HPDE6-E6E7 (cell line): ENCODE measurements around the gene HPSE.
"Not testable (repeated sequence)": the region's sequence is repeated elsewhere in the genome, so short reads cannot be mapped to it uniquely, and the experiment has no call there.

ENCODE experiments used
- DNase-seq: peaks from one replicate; pipeline ENCODE4 v3.0.0; 2011; ENCODE audit warnings: missing footprints; ENCODE audit errors: extremely low spot score

HPSE gene

GRCh38 chr4:83284193-83285054 lies 50.2 kb downstream of the HPSE start, which contains the start of gene COQ2:
TSS of gene COQ2 (minus strand) at chr4:83284798. CDS start at chr4:83284764, 34 bp downstream.
- DNase-seq = peak; percentile 98

DNA sequence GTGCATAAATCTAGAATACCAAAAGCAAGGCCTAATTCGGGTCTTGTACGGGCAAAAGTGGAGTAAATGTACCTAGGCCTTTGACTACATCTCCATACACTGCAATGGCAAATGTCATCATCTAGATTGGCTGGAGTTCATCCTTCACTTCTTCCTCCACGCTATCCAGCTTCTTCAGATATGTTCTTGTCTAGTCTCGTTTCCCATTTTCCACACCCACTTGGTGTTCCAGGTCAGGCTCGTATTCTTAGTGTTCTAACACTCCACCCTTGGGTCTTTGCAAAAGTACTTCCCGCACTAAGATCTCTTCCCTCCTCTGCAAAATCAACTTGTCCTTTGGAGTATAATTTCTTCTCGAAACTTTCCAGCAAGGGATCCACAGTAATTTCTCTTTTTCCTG lies 51.5 kb downstream of the HPSE start:
- no peak for DNase-seq

DNA sequence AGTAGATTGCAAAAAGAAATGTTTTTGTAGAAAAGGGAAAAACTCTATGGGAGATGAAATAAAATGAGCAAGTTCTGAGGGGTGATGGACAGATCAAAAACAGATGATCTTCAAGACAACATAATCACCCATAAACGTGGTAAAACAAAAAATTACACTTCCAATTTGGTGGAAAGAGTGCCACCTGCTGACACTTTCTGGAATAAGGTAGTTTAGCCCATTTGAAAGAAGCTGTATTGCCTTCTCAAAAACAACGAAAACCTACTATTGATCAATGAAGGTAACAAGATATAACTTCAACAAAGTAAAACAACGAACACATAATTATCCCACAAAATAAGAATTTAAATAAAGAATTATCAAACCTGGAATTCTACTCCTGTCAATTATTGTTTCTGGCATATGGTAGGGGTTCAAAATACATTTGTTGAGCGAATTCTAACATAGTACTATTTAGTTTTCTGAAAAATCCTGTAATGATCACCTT lies 52.6 kb downstream of the HPSE start:
- DNase-seq = peak; percentile 10

DNA sequence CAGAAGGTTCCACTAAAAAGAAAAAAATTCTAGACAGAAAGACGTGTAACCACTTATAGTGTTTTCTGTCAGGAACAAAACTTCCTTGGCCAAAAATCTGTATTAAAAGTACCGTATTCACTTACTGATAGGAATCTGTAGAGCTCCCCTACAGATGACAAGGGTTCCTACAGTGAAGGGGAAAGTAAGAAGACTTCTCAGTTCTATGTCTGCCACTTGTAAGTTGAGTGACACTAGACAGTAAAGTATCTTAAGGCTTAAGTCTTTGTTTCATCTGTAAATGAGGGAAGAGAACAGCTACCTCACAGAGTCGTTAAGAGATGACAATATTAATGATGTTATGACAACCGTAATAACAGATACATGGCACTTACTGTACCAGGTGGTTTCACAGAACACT lies 53.3 kb downstream of the HPSE start:
- no peak for DNase-seq

GRCh38 chr4:83276299-83277040 lies 58.2 kb downstream of the HPSE start:
- no peak for DNase-seq

GRCh38 chr4:83273926-83274325 lies 60.7 kb downstream of the HPSE start:
- DNase-seq = not testable (repeated sequence)

GRCh38 chr4:83272900-83273299 lies 61.7 kb downstream of the HPSE start:
- no peak for DNase-seq

DNA sequence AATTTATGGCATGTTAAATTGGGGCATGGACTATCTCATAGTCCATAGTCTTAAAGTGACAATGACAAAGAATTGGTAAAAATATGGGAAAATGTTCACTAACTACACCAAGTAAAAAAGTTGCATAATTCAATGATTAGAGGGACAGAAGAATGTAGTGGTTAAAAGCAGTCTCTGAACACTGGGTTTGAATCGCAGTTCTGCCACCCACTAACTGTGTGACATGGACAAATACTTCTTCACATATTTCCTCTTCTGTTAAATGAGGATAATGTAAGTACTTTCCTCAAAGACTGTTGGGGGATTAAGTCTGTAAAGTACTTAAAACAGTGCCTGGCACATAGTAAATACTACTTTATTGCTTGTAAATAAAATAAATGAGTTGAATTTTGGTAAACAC lies 65.4 kb downstream of the HPSE start:
- no peak for DNase-seq

DNA sequence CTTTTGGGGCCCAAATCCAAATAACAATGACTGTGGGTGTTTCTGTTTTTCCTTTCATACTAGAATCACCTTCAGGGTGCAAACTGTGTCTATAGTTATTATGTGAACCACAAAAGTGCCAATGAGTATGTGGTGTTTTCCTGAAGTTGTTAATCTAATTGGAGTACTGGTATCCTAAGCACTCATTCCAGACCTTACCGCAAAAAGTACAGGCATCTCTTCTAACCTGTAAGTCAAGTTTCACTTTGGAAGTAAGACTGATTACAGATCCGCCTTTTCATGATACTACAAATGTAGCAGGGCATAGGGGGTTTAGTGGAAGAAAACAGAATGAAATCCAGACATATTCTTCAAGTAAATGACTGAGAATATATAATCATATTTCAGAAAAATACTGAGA lies 66.2 kb downstream of the HPSE start:
- no peak for DNase-seq

- DNase-seq = no peak
Observed at GRCh38 chr4:83267830-83268475, 66.7 kb downstream of the HPSE start.

DNA sequence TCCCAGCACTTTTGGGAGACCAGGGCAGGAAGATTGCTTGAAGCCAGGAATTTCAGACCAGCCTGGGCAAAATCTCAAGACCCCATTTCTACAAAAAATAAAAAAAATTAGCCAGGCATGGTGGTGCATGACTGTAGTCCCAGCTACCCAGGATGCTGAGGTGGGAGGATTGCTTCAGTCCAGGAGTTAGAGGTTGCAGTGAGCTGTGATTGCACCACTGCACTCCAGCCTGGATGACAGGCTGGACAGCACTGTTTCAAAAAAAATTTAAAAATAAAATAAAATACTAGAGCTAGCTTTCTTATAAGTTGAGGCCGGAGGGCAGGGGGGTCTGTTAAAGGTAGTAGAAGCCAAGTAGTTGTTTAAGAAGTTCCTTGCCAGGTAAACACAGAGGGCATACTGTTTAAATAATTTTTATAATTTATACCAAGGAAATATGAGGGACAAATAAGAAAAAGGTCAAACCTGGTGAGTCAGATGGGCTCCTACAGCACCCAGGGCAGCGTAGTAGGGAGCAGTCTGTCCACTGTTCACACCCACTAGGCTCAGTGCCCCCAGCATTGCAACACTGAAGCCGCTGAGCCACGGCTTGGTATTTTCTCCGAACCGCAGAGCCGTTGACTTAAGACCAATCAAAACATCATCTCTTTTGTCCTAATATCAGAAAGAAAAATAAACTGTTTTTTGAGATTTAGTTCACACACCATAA lies 67.4 kb downstream of the HPSE start:
- no peak for DNase-seq

DNA sequence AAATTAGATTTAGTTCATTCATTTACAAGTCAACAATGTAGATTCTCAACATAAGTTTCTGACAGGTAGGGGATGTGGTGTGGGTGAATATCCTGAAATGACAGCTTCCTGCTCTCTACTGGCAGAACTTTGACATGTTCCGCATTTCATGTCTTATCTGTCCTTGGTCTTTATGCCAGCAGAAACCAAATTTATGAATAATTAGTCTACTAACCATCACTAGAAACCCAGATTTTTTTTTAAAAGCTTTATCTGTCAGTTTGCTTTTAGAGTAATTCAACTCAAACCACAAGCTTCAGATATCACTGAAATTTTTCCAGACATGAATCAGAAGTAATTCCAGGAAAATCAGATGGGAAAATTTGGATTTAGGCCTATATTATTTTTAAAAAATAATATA lies 68.0 kb downstream of the HPSE start:
- DNase-seq = no peak

- DNase-seq = no peak
Observed at GRCh38 chr4:83263106-83263505, 71.5 kb downstream of the HPSE start.

- DNase-seq = no peak
Observed at GRCh38 chr4:83262682-83263081, 72.0 kb downstream of the HPSE start.

DNA sequence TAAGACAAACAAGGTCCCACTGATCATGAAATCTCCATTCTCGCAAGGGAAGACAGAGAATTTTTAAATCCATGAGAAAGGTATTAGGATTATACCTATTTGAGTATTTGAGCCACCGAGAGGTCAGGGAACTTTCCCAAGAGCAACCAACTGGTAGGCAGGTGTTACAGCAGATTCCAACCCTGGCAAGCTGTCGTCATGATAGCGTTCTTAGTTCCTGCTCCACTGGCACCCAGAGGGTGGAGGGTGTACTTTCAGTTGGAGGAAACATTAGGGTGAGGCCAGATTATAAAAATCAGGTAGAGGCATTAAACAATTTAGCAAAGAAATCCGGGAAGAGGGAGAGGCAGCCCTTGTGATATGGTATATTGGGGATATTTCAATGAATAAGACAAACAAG lies 73.3 kb downstream of the HPSE start:
- DNase-seq = no peak

- DNase-seq = no peak
Observed at GRCh38 chr4:83259586-83259985, 75.1 kb downstream of the HPSE start.

DNA sequence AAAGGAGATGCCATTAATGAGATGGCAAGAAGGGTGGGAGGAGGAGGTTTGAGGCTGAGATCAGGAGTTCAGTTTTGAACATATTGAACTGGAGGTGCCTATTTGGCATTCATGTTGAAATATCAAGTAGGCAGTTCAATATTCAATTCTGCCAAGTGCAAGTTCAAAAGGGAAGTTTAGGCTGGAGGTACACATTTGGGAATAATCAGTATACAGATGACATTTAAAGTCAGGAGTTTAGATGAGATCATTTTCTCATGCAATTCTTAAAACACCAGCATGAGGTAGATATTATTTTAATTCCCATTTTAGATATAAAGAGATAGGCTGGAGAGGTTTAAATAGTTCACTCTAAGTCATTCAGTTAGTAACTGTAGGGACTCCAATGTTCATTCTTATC lies 76.2 kb downstream of the HPSE start:
- no peak for DNase-seq

DNA sequence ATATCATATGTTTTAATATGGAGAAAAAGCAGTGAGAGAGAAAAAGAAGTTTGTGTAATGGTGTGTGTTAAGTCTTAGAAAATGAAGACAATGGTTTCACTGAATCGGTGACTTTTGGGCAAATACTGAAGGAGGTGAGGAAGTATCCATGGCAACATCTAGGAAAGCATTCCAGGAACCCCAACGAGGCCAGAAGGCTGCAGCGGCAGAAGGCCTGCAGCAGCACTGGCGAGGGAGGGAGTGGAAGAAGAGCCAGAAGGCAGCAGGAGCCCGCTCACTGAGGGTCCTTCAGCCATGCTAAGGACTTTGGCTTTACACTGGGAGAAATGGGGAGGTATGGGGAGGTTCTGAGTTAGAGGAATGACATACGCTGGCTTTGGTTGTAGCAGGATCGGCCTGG lies 76.8 kb downstream of the HPSE start:
- no peak for DNase-seq

- no peak for DNase-seq
Observed at GRCh38 chr4:83255584-83255983, 79.1 kb downstream of the HPSE start.

- peak; percentile 41 for DNase-seq
Observed at GRCh38 chr4:83252782-83253405, 81.8 kb downstream of the HPSE start.

DNA sequence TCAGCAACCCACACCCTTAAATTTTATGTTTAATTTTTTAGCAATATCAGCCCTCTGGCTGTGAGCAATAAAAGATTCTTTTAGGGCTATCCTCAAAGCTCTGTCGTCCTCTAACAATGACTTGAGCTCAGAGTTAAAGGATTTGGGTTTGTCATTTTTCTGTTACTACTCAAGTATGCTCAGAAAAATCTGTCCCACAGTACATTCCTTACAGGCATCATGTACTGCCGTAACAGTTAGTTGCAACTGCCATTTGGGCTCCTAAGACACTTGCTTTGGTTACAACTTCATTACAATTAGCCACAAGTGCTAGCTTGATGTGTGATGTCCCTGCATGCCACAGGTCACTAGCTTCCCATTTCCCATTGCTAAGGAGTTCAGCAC lies 83.2 kb downstream of the HPSE start:
- DNase-seq = no peak
